HepG2 (cell line): ENCODE measurements around the gene TMEM253. TPM values are rescaled to one million over a fixed set of nuclear protein-coding genes. Genes with fewer than 3 reads are reported as not detected.

Experiments
- ATAC-seq: fragments of 200-7000 bp; cut with Tn5 transposase; 3 replicates; pipeline ENCODE4 v1.9.1; 2020; ENCODE audit warnings: mild to moderate bottlenecking, moderate library complexity
- BruUV-seq: library from RNA; stranded (reverse); fragments of 400-500 nt; replicated peaks from 2 replicates; lab custom pipeline; 2021; lab: Mats Ljungman, UMichigan
- CTCF ChIA-PET: fragments of 300-600 bp; formaldehyde crosslinking; extraction: SDS; loops from one replicate; lab custom pipeline; 2021; ENCODE audit warnings: low total read pairs, inconsistent platforms, low intra/inter-chr PET ratio; lab: Yijun Ruan, JAX
- POLR2A ChIA-PET: fragments of 350-600 bp; sonication (Branson Sonifier 250); formaldehyde crosslinking; loops from one replicate; lab custom pipeline; 2020; ENCODE audit warnings: antibody characterized with exemption, inconsistent platforms; lab: Yijun Ruan, JAX
- DNase-seq: peaks from one replicate; pipeline ENCODE4 v3.0.0-alpha.2; 2015; ENCODE audit warnings: low spot score
- FAIRE-seq: peaks from 3 replicates; lab custom pipeline; 2011; peaks lifted over from hg19 to GRCh38; lab: Jason Lieb, UNC
- H2AFZ ChIP-seq: one replicate; pipeline ENCODE4 v1.6.1; 2011; ENCODE audit warnings: low read length, inconsistent platforms
- H3K27ac ChIP-seq: fragments of 300-600 bp; 3 replicates; pipeline ENCODE4 v1.8.0; 2011; ENCODE audit warnings: mixed run types, mild to moderate bottlenecking, mixed read lengths, low read length, inconsistent platforms; ENCODE audit not compliant: insufficient read depth; ENCODE audit errors: extremely low read length
- H3K27me3 ChIP-seq, 2 experiments: fragments of 200-600 bp in 1 of 2; 2 replicates in 1 of 2; 3 replicates in 1 of 2; pipeline versions ENCODE4 v1.6.0 to v1.8.0; 2011; ENCODE audit warnings: low read length in 2 of 2, mild to moderate bottlenecking in 2 of 2, moderate library complexity in 2 of 2, inconsistent platforms in 1 of 2; ENCODE audit not compliant: insufficient read depth in 2 of 2, control insufficient read depth in 1 of 2
- H3K36me3 ChIP-seq, 2 experiments: fragments of 200-600 bp in 1 of 2; replicated peaks in 1 of 2; 2 replicates in 1 of 2; 3 replicates in 1 of 2; pipeline versions ENCODE4 v1.5.1 to v1.8.0; 2011; ENCODE audit warnings: low read length in 2 of 2, inconsistent platforms in 1 of 2; ENCODE audit not compliant: insufficient read depth in 2 of 2, control insufficient read depth in 1 of 2
- H3K4me1 ChIP-seq: 2 replicates; pipeline ENCODE4 v1.5.1; 2012; ENCODE audit warnings: low read length, inconsistent platforms; ENCODE audit not compliant: insufficient read depth
- H3K4me2 ChIP-seq: 2 replicates; pipeline ENCODE4 v1.6.0; 2011; ENCODE audit warnings: low read depth, low read length, inconsistent platforms
- H3K4me3 ChIP-seq, 3 experiments: fragments of 200-600 bp in 1 of 3; sonication (generic), shearing (Covaris generic) in 1 of 3; replicated peaks in 1 of 3; 2 replicates each; pipeline ENCODE4 v1.5.1; 2011 to 2016; ENCODE audit warnings: low read length in 3 of 3, inconsistent platforms in 2 of 3, low read depth in 2 of 3, mild to moderate bottlenecking in 2 of 3, control low read depth in 1 of 3, mixed read lengths in 1 of 3; ENCODE audit not compliant: insufficient read depth in 1 of 3
- H3K79me2 ChIP-seq: one replicate; pipeline ENCODE4 v1.6.1; 2011; ENCODE audit warnings: low read length, inconsistent platforms; ENCODE audit not compliant: insufficient read depth
- H3K9ac ChIP-seq: 2 replicates; pipeline ENCODE4 v1.6.0; 2011; ENCODE audit warnings: mild to moderate bottlenecking, low read depth, low read length, inconsistent platforms; ENCODE audit not compliant: insufficient read depth
- H3K9me3 ChIP-seq: 2 replicates; pipeline ENCODE4 v1.5.1; 2012; ENCODE audit warnings: mild to moderate bottlenecking, low read length
- H4K20me1 ChIP-seq: 2 replicates; pipeline ENCODE4 v1.6.0; 2011; ENCODE audit warnings: inconsistent platforms, mild to moderate bottlenecking, low read length, moderate library complexity; ENCODE audit not compliant: insufficient read depth
- ATF4 ChIP-seq, 2 experiments: fragments of 450-650 bp in 1 of 2; sonication (generic) in 1 of 2; formaldehyde crosslinking; IDR thresholded peaks; 2 replicates each; pipeline versions ENCODE4 v1.5.0 to v1.8.0; 2020 to 2022; ENCODE audit warnings: mild to moderate bottlenecking in 1 of 2, missing genetic modification reagents in 1 of 2
- EEA1 ChIP-seq: sonication (generic); formaldehyde crosslinking; IDR thresholded peaks from 2 replicates; pipeline ENCODE4 v1.5.1; 2020; ENCODE audit warnings: mild to moderate bottlenecking, missing genetic modification reagents, borderline replicate concordance
- ETV5 ChIP-seq: IDR thresholded peaks from 2 replicates; pipeline ENCODE4 v1.6.1; 2018; ENCODE audit warnings: missing biosample characterization, missing genetic modification reagents, inconsistent platforms, borderline replicate concordance
- GATAD2A ChIP-seq: IDR thresholded peaks from 2 replicates; pipeline ENCODE4 v1.6.1; 2016
- JDP2 ChIP-seq: sonication (generic); formaldehyde crosslinking; IDR thresholded peaks from 2 replicates; pipeline ENCODE4 v1.8.1; 2022; ENCODE audit warnings: missing genetic modification reagents, borderline replicate concordance
- JUNB ChIP-seq: sonication (generic); formaldehyde crosslinking; IDR thresholded peaks from 2 replicates; pipeline ENCODE4 v1.8.0; 2022; ENCODE audit warnings: missing genetic modification reagents, mild to moderate bottlenecking, borderline replicate concordance
- KLF11 ChIP-seq: IDR thresholded peaks from 2 replicates; pipeline ENCODE4 v1.6.1; 2016; ENCODE audit warnings: missing compliant biosample characterization
- NFIC ChIP-seq: IDR thresholded peaks from 2 replicates; pipeline ENCODE4 v1.6.1; 2012; ENCODE audit warnings: mild to moderate bottlenecking, low read length, inconsistent platforms
- ONECUT2 ChIP-seq: sonication (generic); formaldehyde crosslinking; IDR thresholded peaks from 2 replicates; pipeline ENCODE4 v1.4.0; 2020; ENCODE audit warnings: missing genetic modification reagents
- PPARG ChIP-seq: conservative IDR thresholded peaks from 2 replicates; pipeline ENCODE4 v1.6.1; 2016; ENCODE audit warnings: missing biosample characterization, missing genetic modification reagents
- TAF1 ChIP-seq: sonication (generic); formaldehyde crosslinking; IDR thresholded peaks from 2 replicates; pipeline ENCODE4 v1.4.0; 2020; ENCODE audit warnings: missing genetic modification reagents
- ZBTB46 ChIP-seq: sonication (generic); formaldehyde crosslinking; IDR thresholded peaks from 2 replicates; pipeline ENCODE4 v1.4.0; 2020; ENCODE audit warnings: mild to moderate bottlenecking, missing genetic modification reagents, borderline replicate concordance
- ZFAT ChIP-seq: sonication (generic); formaldehyde crosslinking; conservative IDR thresholded peaks from 2 replicates; pipeline ENCODE4 v1.8.1; 2023; ENCODE audit warnings: missing genetic modification reagents, inconsistent platforms
- ZNF331 ChIP-seq: sonication (generic); formaldehyde crosslinking; IDR thresholded peaks from 2 replicates; pipeline ENCODE4 v1.4.0; 2020; ENCODE audit warnings: missing genetic modification reagents
- WGBS: methylation state at CpG from one replicate; pipeline ENCODE4 v1.1.6; 2017; ENCODE audit warnings: low lambda C conversion rate; 5-methylcytosine and 5-hydroxymethylcytosine counted together
- in situ Hi-C: cut with HindIII; loops from 2 replicates; pipeline ENCODE4 v1.10.0; 2017; ENCODE audit warnings: low pct_unique_long_range_greater_than_20kb; ENCODE audit not compliant: extremely low pct_ligation_motif_present
- intact Hi-C: fragments of 100-400 bp; cut with micrococcal nuclease; formaldehyde crosslinking; loops from one replicate; pipeline ENCODE4 v1.10.0; 2022; ENCODE audit not compliant: unreplicated experiment
- polyA plus RNA-seq, 8 experiments: library from polyadenylated mRNA; depleted of rRNA in 3 of 8; stranded (reverse) in 7 of 8; unstranded in 1 of 8; fragments of >200 nt; fragmentation: Illumina TruSeq in 4 of 8; extraction: Trizol in 4 of 8; gene quantifications; 2 replicates each; pipeline versions ENCODE4 v1.2.1 to v1.2.3, GENCODE V29; 2011 to 2016; ENCODE audit warnings: low read depth in 4 of 8, missing spikeins in 1 of 8, mixed read lengths in 1 of 8; ENCODE audit not compliant: insufficient read depth in 1 of 8
- total RNA-seq, 5 experiments: library from RNA; depleted of rRNA; stranded (reverse); fragments of >200 nt; fragmentation: Illumina TruSeq; extraction: Trizol; gene quantifications; 2 replicates each; pipeline ENCODE4 v1.2.3, GENCODE V29; 2016; ENCODE audit warnings: low read depth in 1 of 5
- TF ChIP-seq, protein P1 (sequence below): sonication (generic); formaldehyde crosslinking; IDR thresholded peaks from 2 replicates; pipeline ENCODE4 v1.4.0; 2020; ENCODE audit warnings: missing genetic modification reagents, mild to moderate bottlenecking, borderline replicate concordance
- TF ChIP-seq, protein P2 (sequence below): fragments of 450-650 bp; IDR thresholded peaks from 2 replicates; pipeline ENCODE4 v1.6.1; 2016
- TF ChIP-seq, protein P3 (sequence below): sonication (generic); formaldehyde crosslinking; IDR thresholded peaks from 2 replicates; pipeline ENCODE4 v1.4.0; 2020; ENCODE audit warnings: low read depth, mild to moderate bottlenecking, missing genetic modification reagents

Gene TMEM253
- total and polyA plus RNA-seq, 2 of the 13 experiments (the other 11 are each of a cell fraction or from before 2014, with no cell fraction given), result 0.29 to 0.45 TPM

- BruUV-seq, result no TSS peak
- Histone ChIP-seq H2AFZ (peak overlapping the region; percentile 43), H3K9me3 (no peaks in the 10 kb centered on the region), H3K4me2 (peak overlapping the region; percentile 94), H3K27ac (peak overlapping the region; percentile 97), H3K4me3 (peak overlapping the region; percentile 61 to 82 (median 66)), H3K79me2 (peaks cover 15% of the 10 kb centered on the region), H3K36me3 (no peaks in the 10 kb centered on the region), H3K4me1 (peaks cover 77% of the 10 kb centered on the region), H3K9ac (peak overlapping the region; percentile 95), H4K20me1 (no peaks in the 10 kb centered on the region), H3K27me3 (no peaks in the 10 kb centered on the region; a peak in 1 of 5 replicates)
- WGBS, result under 1% methylated on average over 9 of the region's 9 CpGs
- ChIA-PET POLR2A (interaction anchor here (0.9 to 6.5 kb wide), 15 partner anchors 8 to 422 kb away, joined by 3 to 141 read pairs (median 9); partner anchors contain the start of gene ARHGEF40), CTCF (interaction anchor here (2.8 to 8.0 kb wide), 3 partner anchors 10 to 89 kb away, joined by 20 to 320 read pairs (median 83); partner anchors contain the start of genes ARHGEF40 and ZNF219)
- DNase-seq, result no peak
- peak; percentile 42 for FAIRE-seq
- intact Hi-C loops (no loop called here), in situ Hi-C loops (loop anchor here (5.0 kb wide), 2 partner anchors 36 to 86 kb away; no protein-coding TSS in a partner anchor)
- no peak for ATAC-seq
- TF ChIP-seq PPARG (CRISPR knock-in tag) (0 out of 2 replicates have a peak, but pooled peaks have one; percentile 10), ETV5 (CRISPR knock-in tag) (no peak; the same call in 1 of the 2 replicates), KLF11 (CRISPR knock-in tag) (no peak), ZNF331 (CRISPR knock-in tag) (peak; percentile 72; the same call in 1 of the 2 replicates), ATF4 (CRISPR knock-in tag; IDR thresholded peaks at IDR 0.05) (peak in 1 of 2 experiments; percentile 73; a peak in 2 of 4 replicates), JUNB (0 out of 2 replicates have a peak, but pooled peaks have one; percentile 56), GATAD2A (CRISPR knock-in tag) (no peak), NFIC (no peak), ZFAT (CRISPR knock-in tag) (no peak), EEA1 (CRISPR knock-in tag) (no peak), JDP2 (CRISPR knock-in tag) (no peak), ONECUT2 (no peak; the same call in 1 of the 2 replicates), ZBTB46 (peak; percentile 12; the same call in 1 of the 2 replicates), TAF1 (no peak)
- TF ChIP-seq, protein P1, sequence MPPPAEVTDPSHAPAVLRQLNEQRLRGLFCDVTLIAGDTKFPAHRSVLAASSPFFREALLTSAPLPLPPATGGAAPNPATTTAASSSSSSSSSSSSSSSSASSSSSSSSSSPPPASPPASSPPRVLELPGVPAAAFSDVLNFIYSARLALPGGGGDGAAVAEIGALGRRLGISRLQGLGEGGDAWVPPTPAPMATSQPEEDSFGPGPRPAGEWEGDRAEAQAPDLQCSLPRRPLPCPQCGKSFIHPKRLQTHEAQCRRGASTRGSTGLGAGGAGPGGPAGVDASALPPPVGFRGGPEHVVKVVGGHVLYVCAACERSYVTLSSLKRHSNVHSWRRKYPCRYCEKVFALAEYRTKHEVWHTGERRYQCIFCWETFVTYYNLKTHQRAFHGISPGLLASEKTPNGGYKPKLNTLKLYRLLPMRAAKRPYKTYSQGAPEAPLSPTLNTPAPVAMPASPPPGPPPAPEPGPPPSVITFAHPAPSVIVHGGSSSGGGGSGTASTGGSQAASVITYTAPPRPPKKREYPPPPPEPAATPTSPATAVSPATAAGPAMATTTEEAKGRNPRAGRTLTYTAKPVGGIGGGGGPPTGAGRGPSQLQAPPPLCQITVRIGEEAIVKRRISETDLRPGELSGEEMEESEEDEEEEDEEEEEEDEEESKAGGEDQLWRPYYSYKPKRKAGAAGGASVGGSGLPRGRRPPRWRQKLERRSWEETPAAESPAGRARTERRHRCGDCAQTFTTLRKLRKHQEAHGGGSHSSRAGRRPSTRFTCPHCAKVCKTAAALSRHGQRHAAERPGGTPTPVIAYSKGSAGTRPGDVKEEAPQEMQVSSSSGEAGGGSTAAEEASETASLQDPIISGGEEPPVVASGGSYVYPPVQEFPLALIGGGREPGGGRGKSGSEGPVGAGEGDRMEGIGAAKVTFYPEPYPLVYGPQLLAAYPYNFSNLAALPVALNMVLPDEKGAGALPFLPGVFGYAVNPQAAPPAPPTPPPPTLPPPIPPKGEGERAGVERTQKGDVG (CRISPR knock-in tag), result no peak
- TF ChIP-seq, protein P2, sequence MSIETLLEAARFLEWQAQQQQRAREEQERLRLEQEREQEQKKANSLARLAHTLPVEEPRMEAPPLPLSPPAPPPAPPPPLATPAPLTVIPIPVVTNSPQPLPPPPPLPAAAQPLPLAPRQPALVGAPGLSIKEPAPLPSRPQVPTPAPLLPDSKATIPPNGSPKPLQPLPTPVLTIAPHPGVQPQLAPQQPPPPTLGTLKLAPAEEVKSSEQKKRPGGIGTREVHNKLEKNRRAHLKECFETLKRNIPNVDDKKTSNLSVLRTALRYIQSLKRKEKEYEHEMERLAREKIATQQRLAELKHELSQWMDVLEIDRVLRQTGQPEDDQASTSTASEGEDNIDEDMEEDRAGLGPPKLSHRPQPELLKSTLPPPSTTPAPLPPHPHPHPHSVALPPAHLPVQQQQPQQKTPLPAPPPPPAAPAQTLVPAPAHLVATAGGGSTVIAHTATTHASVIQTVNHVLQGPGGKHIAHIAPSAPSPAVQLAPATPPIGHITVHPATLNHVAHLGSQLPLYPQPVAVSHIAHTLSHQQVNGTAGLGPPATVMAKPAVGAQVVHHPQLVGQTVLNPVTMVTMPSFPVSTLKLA, result 0 out of 2 replicates have a peak, but pooled peaks have one; percentile 12
- TF ChIP-seq, protein P3, sequence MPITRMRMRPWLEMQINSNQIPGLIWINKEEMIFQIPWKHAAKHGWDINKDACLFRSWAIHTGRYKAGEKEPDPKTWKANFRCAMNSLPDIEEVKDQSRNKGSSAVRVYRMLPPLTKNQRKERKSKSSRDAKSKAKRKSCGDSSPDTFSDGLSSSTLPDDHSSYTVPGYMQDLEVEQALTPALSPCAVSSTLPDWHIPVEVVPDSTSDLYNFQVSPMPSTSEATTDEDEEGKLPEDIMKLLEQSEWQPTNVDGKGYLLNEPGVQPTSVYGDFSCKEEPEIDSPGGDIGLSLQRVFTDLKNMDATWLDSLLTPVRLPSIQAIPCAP (CRISPR knock-in tag), result no peak
These were observed 2.5 kb downstream of the TMEM253 start for GRCh38 chr14:21103411-21103709.
